NOMO-1 treated with DMSO at 0.1 percent for 48 hours (cell line): Measurements from ENCODE around the gene GRID1.

Source experiments
- DNase-seq: peaks from one replicate; lab custom pipeline; 2025; ENCODE audit not compliant: unreplicated experiment; lab: John Stamatoyannopoulos, UW

GRID1 gene

DNA sequence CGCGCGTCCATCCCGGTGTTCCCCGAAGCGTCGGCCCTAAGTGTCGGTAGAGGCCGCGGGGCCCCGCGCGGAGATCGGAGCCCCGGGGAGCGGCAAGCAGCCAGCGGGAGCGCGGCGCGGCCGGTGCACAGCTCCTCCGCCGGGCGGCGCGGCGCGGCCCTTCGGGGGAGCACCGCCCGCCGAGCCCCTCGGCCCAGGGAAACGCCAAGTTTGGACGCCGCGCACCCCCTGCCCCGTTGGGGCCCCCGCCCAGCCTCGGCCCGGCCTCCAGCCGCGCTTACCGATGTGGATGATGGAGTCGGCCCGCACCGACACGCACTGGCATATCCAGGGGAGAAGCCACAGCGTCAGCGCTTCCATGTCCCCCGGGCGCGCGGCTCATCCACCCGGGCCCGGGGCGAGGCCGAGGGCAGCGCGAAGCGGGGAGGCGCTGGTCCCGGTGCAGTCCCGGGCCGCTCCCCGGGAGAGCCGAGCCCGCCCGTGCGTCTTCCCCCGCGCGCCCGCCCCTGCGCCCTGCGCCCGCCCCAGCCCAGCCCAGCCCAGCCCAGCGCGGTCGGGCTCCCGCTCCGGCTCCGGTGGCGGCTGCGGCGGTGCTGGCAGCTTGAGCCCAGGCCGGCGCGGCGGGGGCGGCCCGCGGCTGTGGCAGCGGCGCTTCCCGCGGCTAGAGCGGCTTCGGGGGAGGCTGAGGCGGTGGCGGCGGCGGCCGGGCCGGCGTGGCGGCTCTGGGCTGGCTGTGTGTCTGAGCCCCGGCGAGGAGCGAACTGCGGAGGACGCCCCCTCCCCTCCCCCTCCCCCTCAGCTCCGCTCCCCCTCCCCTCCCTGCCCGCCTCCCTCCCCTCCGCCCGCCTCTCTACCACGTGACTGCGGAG, at the start of gene GRID1:
TSS of gene GRID1 (minus strand) at position 763 of the 869 bp plus-strand sequence.
- DNase-seq, result peak; percentile 29

DNA sequence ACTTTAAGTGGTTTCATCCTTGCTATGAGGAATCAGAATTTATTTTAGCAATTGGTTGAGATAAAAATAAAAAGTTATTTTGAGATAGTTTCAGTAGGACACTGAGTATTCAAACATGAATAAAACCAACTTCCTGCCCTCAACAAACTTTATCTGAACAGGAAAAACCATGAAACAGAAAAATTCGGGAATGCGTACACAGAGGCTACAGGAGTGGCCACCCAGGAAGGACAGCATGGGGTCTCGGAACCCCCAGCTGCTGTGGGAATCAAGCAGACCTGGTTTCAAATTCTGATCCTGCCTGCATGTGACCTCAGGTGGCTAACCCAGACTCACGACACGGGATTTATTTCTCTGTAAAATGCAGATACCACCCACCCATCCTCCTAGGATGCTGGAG, 49.0 kb upstream of the GRID1 start:
- DNase-seq, result no peak

DNA sequence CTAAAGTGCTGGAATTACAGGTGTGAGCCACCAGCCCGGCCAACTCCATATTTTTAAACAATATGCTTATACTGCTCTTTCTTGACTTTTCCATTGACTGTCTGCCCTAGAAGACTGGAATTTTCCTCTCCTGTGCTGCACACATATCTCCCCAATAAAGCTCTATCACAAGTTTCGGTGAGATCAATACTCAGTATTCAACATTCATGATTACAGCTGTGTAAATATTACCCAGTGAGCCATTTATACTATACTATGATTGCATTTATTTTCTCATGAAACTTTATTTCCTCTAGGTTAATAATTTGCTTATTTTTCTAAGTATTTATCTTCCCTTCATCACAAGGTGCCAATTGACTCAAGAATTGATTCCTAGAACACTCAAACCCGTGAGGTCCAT, 48.5 kb upstream of the GRID1 start:
- DNase-seq, result no peak

DNA sequence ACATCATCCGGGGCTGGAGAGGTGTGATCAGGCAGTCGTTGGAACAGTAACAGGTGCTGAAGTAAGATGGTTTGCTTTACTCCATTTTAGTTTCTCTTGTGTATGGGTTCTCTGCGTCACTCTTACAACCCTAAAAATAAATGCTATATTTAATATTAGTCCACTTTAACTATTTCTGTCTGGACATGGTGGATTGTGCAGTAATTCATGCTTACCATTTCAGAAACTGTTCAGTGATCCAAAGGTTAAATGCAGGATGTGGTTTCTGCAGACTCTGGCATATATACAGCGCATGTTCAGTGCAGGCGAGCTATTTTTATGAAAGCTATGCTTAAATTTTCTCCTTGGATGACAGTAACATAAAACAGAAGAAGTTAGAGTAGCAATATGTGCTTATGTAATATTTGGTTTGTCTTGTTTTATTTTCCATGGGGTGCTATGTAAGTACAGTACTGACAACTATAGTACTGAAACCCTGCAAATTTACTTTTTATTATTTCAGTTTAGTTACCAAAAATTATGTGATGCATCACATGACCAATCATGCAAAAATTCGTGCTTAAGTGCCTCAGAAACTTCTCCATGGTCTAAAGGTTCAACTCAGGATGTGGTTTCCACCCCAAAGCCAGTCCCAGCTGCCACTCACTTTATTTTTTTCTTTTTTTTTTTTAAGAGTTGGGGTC, 46.6 kb upstream of the GRID1 start:
- peak; percentile 77 for DNase-seq

DNA sequence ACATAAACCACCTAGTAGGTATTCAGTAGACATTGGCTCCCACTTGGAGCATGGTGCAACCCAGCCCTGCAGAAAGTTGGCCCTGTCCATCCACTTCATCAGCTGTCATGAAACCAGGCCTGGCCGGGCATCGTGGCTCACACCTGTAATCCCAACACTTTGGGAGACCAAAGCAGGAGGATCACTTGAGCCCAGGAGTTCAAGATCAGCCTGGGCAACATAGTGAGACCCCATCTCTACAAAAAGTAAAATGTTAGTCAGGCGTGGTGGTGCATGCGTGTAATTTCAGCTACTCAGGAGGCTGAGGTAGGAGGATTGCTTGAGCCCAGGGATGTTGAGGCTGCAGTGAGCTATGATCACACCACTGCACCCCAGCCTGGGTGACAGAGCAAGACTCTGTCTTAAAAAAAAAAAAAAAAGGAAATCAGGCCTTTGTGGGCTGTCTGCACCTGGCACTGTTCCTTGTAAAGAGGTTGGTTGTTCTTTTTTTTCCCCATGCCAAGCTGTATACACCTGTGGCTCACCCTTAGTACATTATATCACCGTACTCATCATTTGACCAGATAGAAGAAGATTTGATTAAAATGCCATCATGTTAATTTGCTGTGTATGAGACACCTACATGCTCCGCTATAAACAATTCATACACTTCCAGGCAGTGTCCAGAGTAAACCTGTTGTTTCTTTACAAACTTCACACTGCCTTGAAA, 45.4 kb upstream of the GRID1 start:
- no peak for DNase-seq

DNA sequence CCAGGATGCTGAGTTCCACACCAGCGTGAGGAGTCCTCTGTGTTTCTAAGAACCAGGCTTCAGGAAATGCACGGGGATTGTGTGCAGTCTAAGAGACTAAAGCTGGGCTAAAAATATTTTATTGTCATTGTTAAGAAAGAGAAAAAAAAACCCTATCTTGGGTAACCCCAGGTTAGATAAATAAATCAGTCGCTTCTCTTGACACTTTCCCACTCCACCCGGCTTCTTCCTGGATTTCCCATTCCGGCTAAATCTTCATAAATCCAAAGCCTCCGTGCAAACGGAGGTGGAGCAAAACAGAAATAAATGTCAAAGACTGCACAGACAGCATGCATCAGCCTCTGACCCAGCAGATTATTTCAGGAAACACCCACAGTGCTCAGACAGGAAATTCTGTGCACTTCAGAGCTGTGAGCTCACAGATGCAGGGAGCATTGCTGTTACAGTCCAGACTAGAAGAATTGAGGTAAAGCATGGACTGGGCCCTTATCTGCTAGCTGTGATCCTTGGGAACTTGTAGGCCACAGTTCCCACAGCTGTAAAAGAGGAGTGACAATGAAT, 44.8 kb upstream of the GRID1 start:
- DNase-seq, result peak; percentile 60

DNA sequence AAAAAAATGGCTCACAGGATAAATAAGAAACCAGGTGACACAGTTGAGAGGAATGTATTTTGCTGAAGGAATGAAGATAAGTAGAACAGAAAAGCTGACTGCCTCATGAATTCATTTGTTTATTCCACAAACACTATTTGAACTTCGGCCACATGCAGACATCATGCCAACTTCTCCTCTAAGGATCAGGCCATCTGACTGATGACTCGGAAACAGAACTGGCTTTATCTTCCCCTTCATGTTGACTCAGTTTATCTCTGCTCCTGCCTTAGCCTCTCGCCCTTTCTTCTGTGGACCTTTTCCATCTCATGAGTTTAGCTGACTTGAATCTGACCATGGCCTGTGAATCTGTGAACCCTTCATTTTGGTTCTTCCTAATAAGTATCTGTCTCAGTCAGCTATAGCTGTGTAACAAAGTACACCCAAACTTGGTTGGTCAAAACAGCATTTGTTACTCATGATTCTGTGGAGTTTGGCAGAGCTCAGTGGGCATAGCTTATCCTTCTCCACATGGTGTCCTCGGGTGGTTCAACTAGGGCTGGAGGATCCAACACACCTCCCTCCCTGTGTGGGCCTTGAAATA, 44.0 kb upstream of the GRID1 start:
- DNase-seq, result no peak

DNA sequence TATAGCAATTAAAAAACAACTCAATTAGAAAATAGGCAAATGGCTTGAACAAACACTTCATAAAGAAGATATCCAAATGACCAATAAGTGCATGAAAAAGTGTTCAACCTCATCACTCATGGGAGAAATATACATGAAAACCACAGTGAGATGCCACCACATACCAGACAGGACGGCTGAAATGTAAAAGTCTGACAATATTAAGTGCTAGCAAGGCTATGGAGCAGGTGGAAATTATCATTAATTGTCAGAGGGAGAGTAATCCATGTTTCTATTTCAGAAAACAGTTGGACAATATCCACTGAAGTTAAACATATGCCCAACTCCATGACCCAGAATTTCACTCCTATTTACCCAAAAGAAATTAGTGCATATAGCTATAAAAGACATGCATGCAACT, 42.6 kb upstream of the GRID1 start:
- no peak for DNase-seq

DNA sequence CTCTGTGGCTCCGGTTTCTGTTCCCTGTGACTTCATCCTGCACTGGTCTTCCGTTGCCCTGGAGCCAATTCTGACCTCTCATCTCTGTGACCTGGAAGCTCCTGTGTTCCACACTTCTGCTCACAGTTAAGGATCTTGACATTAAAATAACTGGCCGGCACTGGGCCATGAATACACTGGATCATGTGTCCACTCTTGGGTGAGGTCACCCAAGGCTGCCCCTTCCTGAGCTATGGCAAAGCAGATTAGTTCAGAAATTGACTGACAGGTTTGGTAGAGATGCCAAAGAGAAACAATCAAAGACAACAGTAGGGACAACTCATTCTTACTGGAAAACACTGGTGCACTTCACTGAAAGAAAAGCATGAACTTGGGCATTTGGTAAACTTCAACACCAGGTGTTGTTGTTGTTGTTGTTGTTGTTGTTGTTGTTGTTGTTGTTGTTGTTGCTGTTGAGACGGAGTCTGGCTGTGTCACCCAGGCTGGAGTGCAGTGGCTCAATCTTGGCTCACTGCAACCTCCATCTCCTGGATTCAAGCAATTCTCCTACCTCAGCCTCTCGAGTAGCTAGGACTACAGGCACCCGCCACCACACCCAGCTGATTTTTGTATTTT, 36.7 kb upstream of the GRID1 start:
- no peak for DNase-seq

DNA sequence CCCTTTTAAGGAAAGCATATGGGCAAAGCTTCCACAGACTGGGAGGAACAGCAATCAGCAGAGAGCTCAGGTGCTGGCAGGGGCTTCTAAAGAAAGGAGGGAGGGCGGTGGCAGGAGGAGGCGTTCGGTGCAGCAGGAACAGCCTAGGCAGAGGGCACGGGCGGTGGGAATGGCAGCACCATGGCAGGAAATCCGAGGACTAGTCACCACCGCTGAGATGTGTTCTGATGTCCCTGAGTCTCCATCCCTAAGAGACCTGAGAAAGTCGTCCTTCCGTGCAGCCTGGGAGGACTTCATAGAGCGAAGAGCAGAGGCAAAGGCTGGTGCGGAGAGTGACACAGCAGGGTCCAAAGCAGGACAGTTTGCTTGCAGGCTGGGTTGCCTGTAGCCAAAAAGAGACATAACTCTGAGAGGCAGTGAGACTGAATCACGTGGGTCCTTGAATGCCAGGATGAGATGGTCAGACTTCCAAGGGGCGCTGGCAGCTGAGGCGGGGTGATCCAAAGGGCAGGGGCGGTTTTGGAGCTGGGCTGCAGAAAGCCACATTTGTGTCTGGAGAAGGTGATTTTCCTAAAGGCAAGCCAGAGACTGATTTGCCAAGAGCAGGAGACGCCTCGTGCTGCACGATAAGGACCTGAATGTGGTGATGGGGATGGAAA, 35.8 kb upstream of the GRID1 start:
- DNase-seq, result no peak

DNA sequence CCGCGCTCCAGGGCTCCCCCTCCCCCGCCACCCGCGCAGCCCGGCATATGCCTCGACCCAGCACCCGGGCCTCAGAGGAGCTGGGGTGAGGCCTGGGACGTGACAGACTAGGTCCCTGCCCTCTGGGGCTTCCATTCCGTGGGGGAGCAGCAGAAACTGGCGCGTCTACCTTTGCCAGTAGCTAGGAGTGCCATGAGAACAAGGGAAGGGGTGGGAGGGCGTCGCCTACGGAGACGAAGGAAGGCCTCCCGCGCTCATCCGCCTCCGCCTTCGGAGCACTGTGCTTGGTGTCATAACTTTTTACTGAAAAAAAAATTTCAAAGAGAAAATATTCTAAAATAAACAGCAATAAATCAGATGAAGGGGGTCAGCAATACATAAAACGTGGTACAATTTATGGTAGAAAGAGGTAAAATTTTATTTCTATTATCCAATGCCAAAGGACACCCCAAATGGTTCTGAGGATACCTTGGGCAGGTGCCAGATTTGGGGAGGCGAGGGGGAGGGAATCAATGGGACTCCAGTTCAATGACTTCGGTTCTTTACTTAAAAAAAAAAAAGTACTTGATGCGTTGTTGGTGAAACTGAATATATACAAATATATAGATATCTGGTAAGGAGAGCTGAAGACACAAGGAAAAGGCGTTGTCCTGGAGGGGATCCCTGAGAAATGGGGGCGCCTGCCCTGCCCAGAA, 35.1 kb upstream of the GRID1 start:
- DNase-seq, result no peak

DNA sequence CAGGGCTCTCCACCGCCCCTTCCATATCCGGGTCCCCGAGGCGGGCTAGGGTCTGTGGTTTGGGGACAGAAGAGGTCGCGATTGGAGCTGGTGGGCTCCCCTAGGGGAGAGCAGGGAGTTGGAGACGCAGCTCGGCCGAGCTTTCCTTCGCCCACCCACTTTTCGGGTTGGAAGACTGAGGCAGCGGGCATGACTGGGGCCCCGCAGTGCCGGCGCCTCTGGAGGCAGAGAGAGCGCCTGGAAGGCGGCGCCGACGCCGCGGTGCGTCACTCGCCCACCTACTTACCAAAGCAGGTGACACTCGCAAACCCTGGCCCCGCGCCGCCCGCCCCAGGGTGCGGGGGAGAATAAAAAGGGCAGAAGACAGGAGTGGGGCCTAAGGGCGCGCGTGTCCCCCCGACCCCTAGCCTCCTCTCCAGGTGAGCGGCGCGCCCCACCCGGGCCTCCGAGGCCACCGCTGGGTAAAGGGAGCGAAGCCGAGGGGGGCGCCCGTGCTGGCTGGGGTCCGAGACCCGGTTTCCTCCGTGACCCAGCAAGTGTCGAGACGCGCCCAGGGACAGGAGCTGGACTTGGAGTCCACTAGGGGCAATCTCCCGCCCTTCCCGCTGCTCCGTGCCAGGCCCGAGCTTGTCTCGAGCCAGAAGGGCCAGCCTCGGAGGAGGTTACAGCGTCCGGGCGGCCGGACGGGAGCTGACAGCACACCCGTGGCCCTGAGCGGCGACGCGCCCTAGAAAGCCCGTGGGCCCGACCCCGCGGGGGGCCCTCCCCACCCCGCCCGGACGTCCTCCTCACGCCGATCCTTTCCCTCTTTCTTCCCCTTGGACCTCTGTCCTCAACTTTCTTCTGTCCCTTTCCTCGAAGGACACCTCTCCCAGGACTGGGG, 34.4 kb upstream of the GRID1 start:
- DNase-seq, result peak; percentile 4

DNA sequence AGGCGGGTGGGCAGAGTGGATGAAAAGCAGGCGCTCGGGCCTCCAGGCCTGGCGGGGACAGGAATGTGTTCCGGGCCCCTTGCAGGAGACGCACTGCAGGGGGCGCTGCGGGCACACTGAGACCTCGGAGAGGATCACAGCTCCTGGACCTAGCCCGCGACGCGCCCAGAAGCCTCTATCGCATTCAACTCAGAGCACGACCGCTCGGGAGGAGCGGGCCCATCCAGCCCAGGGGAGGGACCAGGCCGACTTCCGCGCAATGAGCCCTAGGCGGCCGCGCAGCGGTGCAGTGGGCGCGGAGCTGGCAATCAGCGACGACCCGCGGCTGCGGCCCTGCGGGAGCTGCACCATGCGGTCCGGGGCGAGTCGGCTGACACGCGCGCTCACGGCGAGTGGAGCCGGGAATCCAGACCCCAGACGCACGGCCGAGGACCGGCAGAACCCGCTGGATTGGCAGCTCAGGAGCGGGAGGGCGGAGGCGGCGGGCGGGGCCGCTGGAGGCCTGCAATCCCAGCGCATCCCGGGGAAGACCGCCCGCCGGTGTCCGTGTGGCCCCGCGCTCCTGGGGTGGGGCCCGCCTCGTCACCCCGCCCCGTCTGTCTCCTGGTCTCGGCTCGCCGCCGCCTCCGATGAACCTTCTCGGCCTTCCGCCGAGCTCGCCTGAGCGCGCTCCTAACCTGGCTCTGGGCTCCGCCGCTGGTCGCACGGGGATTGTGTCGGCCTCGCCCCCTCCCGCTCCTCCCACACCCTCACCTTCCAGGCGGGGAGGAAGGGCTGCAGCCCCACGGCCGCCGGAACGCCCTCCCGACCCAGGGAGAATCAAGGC, 33.5 kb upstream of the GRID1 start:
- DNase-seq, result peak; percentile 95

DNA sequence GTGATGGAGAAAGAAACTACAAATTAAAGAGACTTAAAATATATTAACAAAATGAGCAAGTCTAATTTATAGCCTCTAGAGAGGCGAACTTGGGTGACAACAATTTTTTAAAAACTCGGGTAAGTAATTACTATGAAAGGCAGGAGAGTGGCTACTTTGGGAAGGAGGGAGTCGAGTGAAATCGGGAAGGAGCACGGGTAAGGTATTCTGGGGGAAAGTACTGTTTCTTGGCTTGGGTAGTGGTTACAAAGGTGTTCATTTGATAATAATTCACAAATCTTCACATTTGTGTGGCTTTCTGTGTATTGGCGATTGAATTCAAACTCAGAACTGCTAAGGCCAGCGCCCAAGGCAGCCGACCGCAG, 32.9 kb upstream of the GRID1 start:
- DNase-seq, result no peak

DNA sequence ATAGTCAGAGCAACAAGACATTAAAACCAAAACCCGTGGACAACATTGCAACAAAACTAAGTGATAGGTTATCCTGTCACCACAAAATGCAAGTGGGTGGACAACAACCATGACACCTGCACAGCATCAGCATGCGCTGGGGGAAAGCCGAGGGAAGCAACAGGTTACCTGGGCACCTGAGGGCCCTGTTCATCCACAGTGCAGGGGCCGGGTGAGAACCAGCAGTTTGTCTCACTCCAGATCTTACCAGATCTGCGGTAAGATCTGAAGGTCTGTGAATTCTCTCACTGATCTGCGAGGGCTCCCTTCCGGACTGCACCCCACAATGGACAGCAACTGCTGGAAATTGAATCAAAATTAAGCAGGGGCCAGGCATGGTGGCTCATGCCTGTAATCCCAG, 30.5 kb upstream of the GRID1 start:
- no peak for DNase-seq

DNA sequence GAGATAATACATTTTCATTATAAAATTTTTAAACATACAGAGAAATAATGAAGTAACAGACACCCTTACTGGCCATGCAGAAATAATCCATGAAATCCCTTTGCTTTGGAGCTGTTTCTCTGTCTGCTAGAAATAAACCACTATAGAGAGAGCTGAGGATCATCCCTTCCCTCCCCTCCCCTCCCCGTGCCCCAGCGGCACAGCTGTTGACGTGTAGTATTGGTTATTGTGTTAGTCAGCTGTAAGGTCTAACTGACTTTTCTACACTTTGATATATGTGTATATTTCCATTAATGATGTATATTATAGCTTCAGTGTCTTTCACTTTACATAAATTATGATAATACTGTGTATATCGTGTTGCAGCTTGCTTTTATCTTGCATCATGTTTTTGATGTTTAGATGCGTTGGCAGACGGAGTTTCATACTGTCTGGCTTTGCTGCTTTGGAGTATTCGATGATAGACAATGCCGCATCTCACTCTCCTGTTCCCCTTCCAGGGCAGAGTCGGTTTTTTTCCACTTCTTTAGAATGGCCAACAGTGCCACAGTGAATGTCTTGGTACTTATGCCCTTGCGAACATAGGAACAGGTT, 27.4 kb upstream of the GRID1 start:
- no peak for DNase-seq

DNA sequence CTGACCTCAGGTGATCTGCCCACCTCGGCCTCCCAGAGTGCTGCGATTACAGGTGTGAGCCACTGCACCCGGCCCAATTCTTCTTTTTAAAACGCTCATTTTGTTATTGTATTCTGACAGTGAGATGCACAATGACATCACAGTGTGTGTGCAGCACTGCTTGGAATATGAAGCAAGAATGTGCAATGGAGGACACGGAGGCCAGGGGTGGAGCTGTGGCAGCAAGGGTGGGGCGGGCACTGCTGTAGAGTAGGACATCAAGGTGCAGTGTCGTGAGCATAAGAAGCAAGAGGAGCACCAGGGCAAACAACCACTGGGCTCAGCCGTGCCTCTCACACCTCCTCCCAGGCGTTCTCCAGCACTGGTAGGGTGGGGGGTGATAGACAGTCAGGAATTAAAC, 26.8 kb upstream of the GRID1 start:
- DNase-seq, result no peak

DNA sequence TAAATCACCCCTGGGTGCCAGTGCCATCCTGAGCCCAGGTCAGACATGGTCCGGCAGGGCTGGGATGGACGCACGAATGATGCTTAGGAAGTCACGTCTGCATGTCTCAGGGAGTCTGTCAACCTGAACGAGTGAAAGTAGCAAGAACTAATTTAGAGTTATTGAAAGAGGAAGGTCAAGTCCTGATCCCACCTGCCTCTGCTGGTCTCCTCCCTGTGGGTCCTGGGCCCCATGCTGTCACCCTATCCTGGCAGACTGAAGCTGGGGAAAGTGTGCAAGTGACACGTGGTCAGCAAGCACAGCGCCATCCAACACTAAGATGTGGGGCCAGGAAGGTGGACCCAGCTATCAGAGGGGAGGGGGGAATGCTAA, 26.1 kb upstream of the GRID1 start:
- DNase-seq, result no peak
